Measurements from ENCODE around the gene ACOXL. TPM values are rescaled to one million over a fixed set of nuclear protein-coding genes. Genes with fewer than 3 reads are reported as not detected.

Gene ACOXL
- total RNA-seq, 5 donors from 2014 or later (not counting 1 experiment from before 2014, with no cell fraction given) = 0.10 TPM; not detected in 4

- Histone ChIP-seq H3K4me1 (ENCODE audit: control insufficient read depth in 1 of 2, extremely low read depth in 1 of 2, insufficient read depth in 2 of 2, low read length in 2 of 2) (peaks cover 7% of the 10 kb centered on the region in 2 experiments), H3K36me3 (ENCODE audit: control insufficient read depth in 2 of 2, extremely low read depth in 1 of 2, insufficient read depth in 1 of 2, low read length in 1 of 2) (no peaks in the 10 kb centered on the region), H3K27me3 (replicated peaks in 1 of 2; ENCODE audit: control insufficient read depth in 2 of 2, extremely low read depth in 1 of 2, insufficient read depth in 2 of 2, low read length in 1 of 2) (peaks cover 0 to 16% of the 10 kb centered on the region in 2 experiments), H3K27ac (ENCODE audit: low read length) (no peak overlapping the region), H3K4me3 (ENCODE audit: control insufficient read depth in 1 of 2, extremely low read depth in 1 of 2, low read length in 1 of 2) (no peak overlapping the region), H3K9me3 (peaks cover 4% of the 10 kb centered on the region)
- Mint-ChIP-seq H3K27me3 (peaks cover 3 to 30% of the 10 kb centered on the region in 2 donors), H3K36me3 (peaks cover 4% of the 10 kb centered on the region), H3K9me3 (peaks cover 14 to 19% (median 18%) of the 10 kb centered on the region in 3 donors), H3K4me1 (peaks cover 6 to 15% (median 14%) of the 10 kb centered on the region in 3 donors), H3K4me3 (no peak overlapping the region), H3K27ac (no peak overlapping the region)
- ATAC-seq (replicated peaks in 1 of 4) = no peak
- no peak for DNase-seq
- WGBS (ENCODE audit: insufficient coverage) = 81% methylated on average over 4 of the region's 5 CpGs
- CTCF ChIA-PET = no interaction called here
- POLR2A ChIA-PET = no interaction called here
Observed at GRCh38 chr2:111057045-111057444, 324.7 kb downstream of the ACOXL start.

GRCh38 chr2:111057721-111058120, 325.3 kb downstream of the ACOXL start:
- Histone ChIP-seq H3K4me1 (ENCODE audit: control insufficient read depth in 1 of 2, extremely low read depth in 1 of 2, insufficient read depth in 2 of 2, low read length in 2 of 2) (peaks cover 7% of the 10 kb centered on the region in 2 experiments), H3K9me3 (peaks cover 4% of the 10 kb centered on the region), H3K36me3 (ENCODE audit: control insufficient read depth in 2 of 2, extremely low read depth in 1 of 2, insufficient read depth in 1 of 2, low read length in 1 of 2) (no peaks in the 10 kb centered on the region), H3K27ac (ENCODE audit: low read length) (no peak overlapping the region), H3K27me3 (replicated peaks in 1 of 2; ENCODE audit: control insufficient read depth in 2 of 2, extremely low read depth in 1 of 2, insufficient read depth in 2 of 2, low read length in 1 of 2) (peaks cover 0 to 13% of the 10 kb centered on the region in 2 experiments), H3K4me3 (ENCODE audit: control insufficient read depth in 1 of 2, extremely low read depth in 1 of 2, low read length in 1 of 2) (no peak overlapping the region)
- CTCF ChIA-PET = no interaction called here
- WGBS (ENCODE audit: insufficient coverage) = 93% methylated on average over 9 of the region's 9 CpGs
- H3K4me3 Mint-ChIP-seq = no peak overlapping the region
- POLR2A ChIA-PET = no interaction called here
- peaks cover 3 to 30% of the 10 kb centered on the region in 2 donors for H3K27me3 Mint-ChIP-seq
- H3K9me3 Mint-ChIP-seq = peaks cover 14 to 19% (median 18%) of the 10 kb centered on the region in 3 donors
- no peak overlapping the region for H3K27ac Mint-ChIP-seq
- ATAC-seq (replicated peaks in 1 of 4) (no peak), DNase-seq (no peak)
- H3K4me1 Mint-ChIP-seq = peaks cover 6 to 15% (median 14%) of the 10 kb centered on the region in 3 donors
- peaks cover 4% of the 10 kb centered on the region for H3K36me3 Mint-ChIP-seq

GRCh38 chr2:111058264-111058663, 325.9 kb downstream of the ACOXL start:
- Histone ChIP-seq H3K4me3 (ENCODE audit: control insufficient read depth in 1 of 2, extremely low read depth in 1 of 2, low read length in 1 of 2) (no peak overlapping the region), H3K27me3 (replicated peaks in 1 of 2; ENCODE audit: control insufficient read depth in 2 of 2, extremely low read depth in 1 of 2, insufficient read depth in 2 of 2, low read length in 1 of 2) (peaks cover 0 to 13% of the 10 kb centered on the region in 2 experiments), H3K9me3 (peaks cover 4% of the 10 kb centered on the region), H3K36me3 (ENCODE audit: control insufficient read depth in 2 of 2, extremely low read depth in 1 of 2, insufficient read depth in 1 of 2, low read length in 1 of 2) (no peaks in the 10 kb centered on the region), H3K4me1 (ENCODE audit: control insufficient read depth in 1 of 2, extremely low read depth in 1 of 2, insufficient read depth in 2 of 2, low read length in 2 of 2) (peaks cover 7% of the 10 kb centered on the region in 2 experiments), H3K27ac (ENCODE audit: low read length) (no peak overlapping the region)
- Mint-ChIP-seq H3K4me1 (peaks cover 6 to 15% (median 14%) of the 10 kb centered on the region in 3 donors), H3K36me3 (peaks cover 4% of the 10 kb centered on the region), H3K27me3 (peaks cover 3 to 25% of the 10 kb centered on the region in 2 donors), H3K4me3 (no peak overlapping the region), H3K9me3 (peaks cover 14 to 19% (median 18%) of the 10 kb centered on the region in 3 donors), H3K27ac (no peak overlapping the region)
- POLR2A ChIA-PET = no interaction called here
- no peak for DNase-seq
- 70% methylated on average over 2 of the region's 5 CpGs for WGBS (ENCODE audit: insufficient coverage)
- no peak for ATAC-seq (replicated peaks in 1 of 4)
- CTCF ChIA-PET = no interaction called here

GRCh38 chr2:111061191-111061590, 328.8 kb downstream of the ACOXL start:
- ChIA-PET POLR2A (no interaction called here), CTCF (interaction anchor here in 1 of 2 donors (0.8 kb wide), 1 partner anchor 102 kb away, joined by 3 read pairs; no protein-coding TSS in a partner anchor)
- peaks cover 4% of the 10 kb centered on the region for H3K36me3 Mint-ChIP-seq
- Histone ChIP-seq H3K27ac (ENCODE audit: low read length) (no peak overlapping the region), H3K4me3 (ENCODE audit: control insufficient read depth in 1 of 2, extremely low read depth in 1 of 2, low read length in 1 of 2) (no peak overlapping the region), H3K9me3 (peaks cover 4% of the 10 kb centered on the region), H3K36me3 (ENCODE audit: control insufficient read depth in 2 of 2, extremely low read depth in 1 of 2, insufficient read depth in 1 of 2, low read length in 1 of 2) (no peaks in the 10 kb centered on the region), H3K27me3 (replicated peaks in 1 of 2; ENCODE audit: control insufficient read depth in 2 of 2, extremely low read depth in 1 of 2, insufficient read depth in 2 of 2, low read length in 1 of 2) (peaks cover 0 to 8% of the 10 kb centered on the region in 2 experiments), H3K4me1 (ENCODE audit: control insufficient read depth in 1 of 2, extremely low read depth in 1 of 2, insufficient read depth in 2 of 2, low read length in 2 of 2) (peaks cover 0 to 2% of the 10 kb centered on the region in 2 experiments)
- peaks cover 0 to 14% of the 10 kb centered on the region in 2 donors for H3K27me3 Mint-ChIP-seq
- ATAC-seq (replicated peaks in 1 of 4) (no peak), DNase-seq (no peak)
- H3K27ac Mint-ChIP-seq = no peak overlapping the region
- no CpG with 5 or more reads among the region's 1 CpG for WGBS (ENCODE audit: insufficient coverage)
- H3K9me3 Mint-ChIP-seq = peaks cover 14 to 23% (median 20%) of the 10 kb centered on the region in 3 donors
- H3K4me1 Mint-ChIP-seq = peaks cover 2 to 6% (median 4%) of the 10 kb centered on the region in 3 donors
- H3K4me3 Mint-ChIP-seq = no peak overlapping the region

- ATAC-seq (replicated peaks in 1 of 4) = no peak
- no peak for DNase-seq
- peaks cover 0 to 12% of the 10 kb centered on the region in 2 donors for H3K27me3 Mint-ChIP-seq
- ChIA-PET CTCF (no interaction called here), POLR2A (no interaction called here)
- no CpG with 5 or more reads among the region's 2 CpGs for WGBS (ENCODE audit: insufficient coverage)
- Histone ChIP-seq H3K4me1 (ENCODE audit: control insufficient read depth in 1 of 2, extremely low read depth in 1 of 2, insufficient read depth in 2 of 2, low read length in 2 of 2) (peaks cover 0 to 3% of the 10 kb centered on the region in 2 experiments), H3K27me3 (replicated peaks in 1 of 2; ENCODE audit: control insufficient read depth in 2 of 2, extremely low read depth in 1 of 2, insufficient read depth in 2 of 2, low read length in 1 of 2) (peaks cover 0 to 8% of the 10 kb centered on the region in 2 experiments), H3K36me3 (ENCODE audit: control insufficient read depth in 2 of 2, extremely low read depth in 1 of 2, insufficient read depth in 1 of 2, low read length in 1 of 2) (no peaks in the 10 kb centered on the region), H3K9me3 (peaks cover 4% of the 10 kb centered on the region), H3K27ac (ENCODE audit: low read length) (no peak overlapping the region), H3K4me3 (ENCODE audit: control insufficient read depth in 1 of 2, extremely low read depth in 1 of 2, low read length in 1 of 2) (no peak overlapping the region)
- H3K9me3 Mint-ChIP-seq = peaks cover 14 to 23% (median 20%) of the 10 kb centered on the region in 3 donors
- H3K36me3 Mint-ChIP-seq = peaks cover 4% of the 10 kb centered on the region
- H3K27ac Mint-ChIP-seq = no peak overlapping the region
- H3K4me3 Mint-ChIP-seq = no peak overlapping the region
- peaks cover 4 to 9% (median 7%) of the 10 kb centered on the region in 3 donors for H3K4me1 Mint-ChIP-seq
Observed at GRCh38 chr2:111062417-111062816, 330.0 kb downstream of the ACOXL start.

- peaks cover 0 to 3% of the 10 kb centered on the region in 2 experiments for H3K4me1 ChIP-seq (ENCODE audit: control insufficient read depth in 1 of 2, extremely low read depth in 1 of 2, insufficient read depth in 2 of 2, low read length in 2 of 2)
- Mint-ChIP-seq H3K4me3 (no peak overlapping the region), H3K27ac (no peak overlapping the region), H3K4me1 (peaks cover 4 to 7% (median 7%) of the 10 kb centered on the region in 3 donors), H3K36me3 (no peaks in the 10 kb centered on the region), H3K9me3 (peaks cover 0 to 6% (median 6%) of the 10 kb centered on the region in 3 donors), H3K27me3 (peaks cover 0 to 3% of the 10 kb centered on the region in 2 donors)
- no peak overlapping the region for H3K4me3 ChIP-seq (ENCODE audit: control insufficient read depth in 1 of 2, extremely low read depth in 1 of 2, low read length in 1 of 2)
- no peak for ATAC-seq (replicated peaks in 1 of 4)
- H3K27ac ChIP-seq (ENCODE audit: low read length) = no peak overlapping the region
- H3K27me3 ChIP-seq (replicated peaks in 1 of 2; ENCODE audit: control insufficient read depth in 2 of 2, extremely low read depth in 1 of 2, insufficient read depth in 2 of 2, low read length in 1 of 2) = no peaks in the 10 kb centered on the region
- no peaks in the 10 kb centered on the region for H3K36me3 ChIP-seq (ENCODE audit: control insufficient read depth in 2 of 2, extremely low read depth in 1 of 2, insufficient read depth in 1 of 2, low read length in 1 of 2)
- WGBS (ENCODE audit: insufficient coverage) = 20% methylated on average over 1 of the region's 2 CpGs
- DNase-seq = no peak
- ChIA-PET POLR2A (no interaction called here), CTCF (no interaction called here)
- H3K9me3 ChIP-seq = peaks cover 3% of the 10 kb centered on the region
Observed at GRCh38 chr2:111066062-111066593, 333.8 kb downstream of the ACOXL start.
